Neural cell (in vitro differentiated cells): Measurements from ENCODE around the gene CYP2D6. TPM values are rescaled to one million over a fixed set of nuclear protein-coding genes. Genes with fewer than 3 reads are reported as not detected.

Experiments
- H2AFZ ChIP-seq: fragments of 200-600, 300-800 bp; sonication (generic), shearing (Covaris generic); 2 replicates; pipeline ENCODE4 v1.6.0; 2014; ENCODE audit warnings: low read depth, mild to moderate bottlenecking, antibody characterized with exemption, low read length, moderate library complexity
- H3F3A ChIP-seq: fragments of 200-600 bp; shearing (Covaris generic); 2 replicates; pipeline ENCODE4 v1.6.1; 2016; ENCODE audit warnings: mild to moderate bottlenecking, moderate library complexity, mixed read lengths, antibody characterized with exemption, low read length; ENCODE audit not compliant: insufficient read depth, poor library complexity, severe bottlenecking
- H3K27ac ChIP-seq: fragments of 200-600, 300-800 bp; sonication (generic), shearing (Covaris generic); 2 replicates; pipeline ENCODE4 v1.5.1; 2014; ENCODE audit warnings: mild to moderate bottlenecking, low read length, moderate library complexity
- H3K27me3 ChIP-seq: fragments of 300-800, 200-600 bp; sonication (generic), shearing (Covaris generic); 2 replicates; pipeline ENCODE4 v1.6.0; 2014; ENCODE audit warnings: mild to moderate bottlenecking, low read depth, low read length, moderate library complexity; ENCODE audit not compliant: insufficient read depth
- H3K36me3 ChIP-seq: fragments of 300-800, 200-600 bp; sonication (generic), shearing (Covaris generic); 2 replicates; pipeline ENCODE4 v1.5.1; 2014; ENCODE audit warnings: mild to moderate bottlenecking, antibody characterized with exemption, low read length, moderate library complexity; ENCODE audit not compliant: insufficient read depth
- H3K4me2 ChIP-seq: fragments of 300-800, 200-600 bp; sonication (generic), shearing (Covaris generic); 2 replicates; pipeline ENCODE4 v1.6.0; 2014; ENCODE audit warnings: mild to moderate bottlenecking, low read length
- H3K4me3 ChIP-seq: fragments of 300-800, 200-600 bp; sonication (generic), shearing (Covaris generic); 2 replicates; pipeline ENCODE4 v1.5.1; 2014; ENCODE audit warnings: mild to moderate bottlenecking, low read length, moderate library complexity
- H3K79me2 ChIP-seq: fragments of 200-600 bp; shearing (Covaris generic); replicated peaks from 2 replicates; pipeline ENCODE4 v1.6.0; 2014; ENCODE audit warnings: mild to moderate bottlenecking, low read length, moderate library complexity; ENCODE audit not compliant: insufficient read depth
- H3K9ac ChIP-seq: fragments of 300-800, 200-600 bp; sonication (generic), shearing (Covaris generic); 2 replicates; pipeline ENCODE4 v1.6.1; 2016; ENCODE audit warnings: mild to moderate bottlenecking, low read length, mixed read lengths
- H3K9me2 ChIP-seq: fragments of 200-600 bp; shearing (Covaris generic); 2 replicates; pipeline ENCODE4 v1.6.1; 2016; ENCODE audit warnings: mild to moderate bottlenecking, low read length, mixed read lengths; ENCODE audit not compliant: insufficient read depth
- H3K9me3 ChIP-seq: fragments of 200-600, 300-800 bp; sonication (generic), shearing (Covaris generic); 2 replicates; pipeline ENCODE4 v1.6.1; 2016; ENCODE audit warnings: mild to moderate bottlenecking, mixed run types, low read length, moderate library complexity, mixed read lengths
- H4K20me1 ChIP-seq: fragments of 200-600 bp; shearing (Covaris generic); 2 replicates; pipeline ENCODE4 v1.6.1; 2016; ENCODE audit warnings: mild to moderate bottlenecking, mixed run types; ENCODE audit not compliant: insufficient read depth
- CTCF ChIP-seq: fragments of 450-650 bp; IDR thresholded peaks from 2 replicates; pipeline ENCODE4 v1.5.1; 2014; ENCODE audit warnings: antibody characterized with exemption, mild to moderate bottlenecking, moderate library complexity; ENCODE audit not compliant: poor library complexity, severe bottlenecking
- EP300 ChIP-seq: fragments of 450-650 bp; conservative IDR thresholded peaks from 2 replicates; pipeline ENCODE4 v1.6.1; 2014; ENCODE audit warnings: antibody characterized with exemption, mild to moderate bottlenecking, moderate library complexity; ENCODE audit not compliant: poor library complexity, severe bottlenecking
- EZH2 ChIP-seq: fragments of 200-600, 300-800 bp; shearing (Covaris generic), sonication (generic); IDR thresholded peaks from 2 replicates; pipeline ENCODE4 v1.6.1; 2014; ENCODE audit warnings: antibody characterized with exemption, low read length, borderline replicate concordance, mild to moderate bottlenecking; ENCODE audit not compliant: insufficient read depth, poor library complexity, severe bottlenecking
- MXI1 ChIP-seq: fragments of 450-650 bp; conservative IDR thresholded peaks from 2 replicates; pipeline ENCODE4 v1.6.1; 2014; ENCODE audit warnings: antibody characterized with exemption, mild to moderate bottlenecking; ENCODE audit not compliant: poor library complexity, severe bottlenecking
- POLR2AphosphoS5 ChIP-seq: IDR thresholded peaks from 2 replicates; pipeline ENCODE4 v1.6.1; 2012
- RAD21 ChIP-seq: fragments of 450-650 bp; conservative IDR thresholded peaks from 2 replicates; pipeline ENCODE4 v1.6.1; 2014; ENCODE audit warnings: antibody characterized with exemption, mild to moderate bottlenecking, moderate library complexity
- REST ChIP-seq: IDR thresholded peaks from 2 replicates; pipeline ENCODE4 v1.6.1; 2012; ENCODE audit warnings: borderline replicate concordance
- SMC3 ChIP-seq: fragments of 450-650 bp; conservative IDR thresholded peaks from 2 replicates; pipeline ENCODE4 v1.6.1; 2014; ENCODE audit warnings: antibody characterized with exemption, mild to moderate bottlenecking, moderate library complexity; ENCODE audit not compliant: poor library complexity
- TAF1 ChIP-seq: IDR thresholded peaks from 2 replicates; pipeline ENCODE4 v1.6.1; 2012; ENCODE audit warnings: low read depth
- polyA plus RNA-seq: library from polyadenylated mRNA; depleted of rRNA; stranded (reverse); fragments of >200 nt; gene quantifications from 2 replicates; pipeline ENCODE4 v1.2.3, GENCODE V29; 2014

The CYP2D6 gene
- polyA plus RNA-seq, 1 donor from 2014 or later: 11.5 TPM

GRCh38 chr22:42134100-42135020 is 3.8 kb upstream of the CYP2D6 start:
- Histone ChIP-seq H3K4me2 (no peak overlapping the region), H3K9me2 (no peaks in the 10 kb centered on the region), H3K9ac (no peak overlapping the region), H3K27ac (no peak overlapping the region), H4K20me1 (no peaks in the 10 kb centered on the region), H3K27me3 (no peaks in the 10 kb centered on the region), H3K9me3 (no peaks in the 10 kb centered on the region), H3K79me2 (no peaks in the 10 kb centered on the region), H3K4me3 (no peak overlapping the region), H3F3A (no peaks in the 10 kb centered on the region), H2AFZ (no peak overlapping the region), H3K36me3 (no peaks in the 10 kb centered on the region)
- TF ChIP-seq SMC3: no peak

GRCh38 chr22:42132457-42132856 is 1.8 kb upstream of the CYP2D6 start:
- Histone ChIP-seq H3K79me2 (no peaks in the 10 kb centered on the region), H4K20me1 (no peaks in the 10 kb centered on the region), H2AFZ (no peak overlapping the region), H3K9me2 (no peaks in the 10 kb centered on the region), H3K4me3 (no peak overlapping the region), H3K9me3 (no peaks in the 10 kb centered on the region), H3K27ac (no peak overlapping the region), H3K27me3 (no peaks in the 10 kb centered on the region), H3K4me2 (no peak overlapping the region), H3F3A (no peaks in the 10 kb centered on the region), H3K9ac (no peak overlapping the region), H3K36me3 (no peaks in the 10 kb centered on the region)
- TF ChIP-seq TAF1 (no peak), RAD21 (no peak), POLR2AphosphoS5 (no peak), MXI1 (no peak), SMC3 (no peak), EP300 (no peak), EZH2 (no peak), REST (no peak)

- Histone ChIP-seq H3K9me2 (no peaks in the 10 kb centered on the region), H3K27ac (no peak overlapping the region), H3K9ac (no peak overlapping the region), H3K79me2 (no peaks in the 10 kb centered on the region), H4K20me1 (no peaks in the 10 kb centered on the region), H3K9me3 (no peaks in the 10 kb centered on the region), H3K36me3 (no peaks in the 10 kb centered on the region), H3K4me2 (no peak overlapping the region), H3F3A (no peaks in the 10 kb centered on the region), H3K4me3 (no peak overlapping the region), H3K27me3 (no peaks in the 10 kb centered on the region), H2AFZ (no peak overlapping the region)
- no peak for TF ChIP-seq MXI1
- no peak for TF ChIP-seq REST
- no peak for TF ChIP-seq EP300
- no peak for TF ChIP-seq TAF1
- no peak for TF ChIP-seq EZH2
- no peak for TF ChIP-seq RAD21
- TF ChIP-seq POLR2AphosphoS5: no peak
- TF ChIP-seq CTCF: no peak
- no peak for TF ChIP-seq SMC3
Observed at GRCh38 chr22:42131562-42131961, 952 bp upstream of the CYP2D6 start.
